Epithelial cell of esophagus (primary cell): ENCODE data around the gene ZNRD2.
"Not testable (repeated sequence)": the region's sequence is repeated elsewhere in the genome, so short reads cannot be mapped to it uniquely, and the experiment has no call there.

Source experiments
- DNase-seq: peaks from one replicate; pipeline ENCODE4 v3.0.0; 2010; ENCODE audit warnings: low read depth
- H3K4me3 ChIP-seq: 2 replicates; pipeline ENCODE4 v1.5.1; 2011; ENCODE audit warnings: mild to moderate bottlenecking, low read length, control low read depth
- TF ChIP-seq, protein P1 (sequence below): IDR thresholded peaks from 2 replicates; pipeline ENCODE4 v1.5.1; 2011; ENCODE audit warnings: low read depth, mild to moderate bottlenecking, low read length, control low read depth, inconsistent platforms; ENCODE audit not compliant: insufficient read depth; ENCODE audit errors: missing control alignments

Gene ZNRD2, protein sequence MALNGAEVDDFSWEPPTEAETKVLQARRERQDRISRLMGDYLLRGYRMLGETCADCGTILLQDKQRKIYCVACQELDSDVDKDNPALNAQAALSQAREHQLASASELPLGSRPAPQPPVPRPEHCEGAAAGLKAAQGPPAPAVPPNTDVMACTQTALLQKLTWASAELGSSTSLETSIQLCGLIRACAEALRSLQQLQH

DNA sequence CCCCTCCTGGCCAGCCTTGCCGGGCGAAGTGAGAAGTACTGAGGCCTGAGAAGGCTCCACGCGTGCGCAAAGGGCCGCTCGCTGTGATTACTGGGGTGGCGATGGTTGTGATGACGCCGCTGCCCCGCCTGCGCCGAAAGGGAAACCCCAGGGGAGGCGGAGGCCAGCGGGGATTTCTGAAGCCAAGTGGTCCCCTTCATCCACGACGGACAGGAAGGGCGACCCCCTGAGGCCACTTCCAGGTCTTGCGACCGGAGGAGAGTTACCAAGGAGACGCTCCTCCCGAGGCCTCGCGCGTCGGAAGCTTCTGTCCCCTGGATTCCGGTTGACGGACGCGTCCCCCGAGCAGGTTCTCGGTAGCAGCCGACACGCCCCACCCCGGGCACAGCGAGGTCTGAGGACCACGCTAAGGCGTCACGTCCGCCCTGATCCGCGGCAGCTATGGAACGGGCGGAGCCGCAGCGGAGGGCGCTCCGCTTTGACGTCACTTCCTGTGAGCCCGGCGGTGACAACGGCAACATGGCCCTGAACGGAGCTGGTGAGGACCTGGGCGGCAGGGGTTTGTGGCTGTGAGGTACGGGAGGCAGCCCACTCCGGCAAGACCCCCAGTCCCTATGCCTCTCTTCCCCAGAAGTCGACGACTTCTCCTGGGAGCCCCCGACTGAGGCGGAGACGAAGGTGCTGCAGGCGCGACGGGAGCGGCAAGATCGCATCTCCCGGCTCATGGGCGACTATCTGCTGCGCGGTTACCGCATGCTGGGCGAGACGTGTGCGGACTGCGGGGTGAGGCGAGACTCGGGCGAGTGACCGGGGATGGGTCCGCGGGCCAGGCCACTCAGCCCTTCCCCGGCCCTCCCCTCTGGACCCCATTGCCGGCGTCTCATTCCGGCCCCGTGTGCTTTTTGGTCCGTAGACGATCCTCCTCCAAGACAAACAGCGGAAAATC, at the start of gene ZNRD2:
TSS of gene ZNRD2 (plus strand) at position 505 of the 946 bp plus-strand sequence. CDS start at position 520, 15 bp downstream.
- TF ChIP-seq, protein P1, sequence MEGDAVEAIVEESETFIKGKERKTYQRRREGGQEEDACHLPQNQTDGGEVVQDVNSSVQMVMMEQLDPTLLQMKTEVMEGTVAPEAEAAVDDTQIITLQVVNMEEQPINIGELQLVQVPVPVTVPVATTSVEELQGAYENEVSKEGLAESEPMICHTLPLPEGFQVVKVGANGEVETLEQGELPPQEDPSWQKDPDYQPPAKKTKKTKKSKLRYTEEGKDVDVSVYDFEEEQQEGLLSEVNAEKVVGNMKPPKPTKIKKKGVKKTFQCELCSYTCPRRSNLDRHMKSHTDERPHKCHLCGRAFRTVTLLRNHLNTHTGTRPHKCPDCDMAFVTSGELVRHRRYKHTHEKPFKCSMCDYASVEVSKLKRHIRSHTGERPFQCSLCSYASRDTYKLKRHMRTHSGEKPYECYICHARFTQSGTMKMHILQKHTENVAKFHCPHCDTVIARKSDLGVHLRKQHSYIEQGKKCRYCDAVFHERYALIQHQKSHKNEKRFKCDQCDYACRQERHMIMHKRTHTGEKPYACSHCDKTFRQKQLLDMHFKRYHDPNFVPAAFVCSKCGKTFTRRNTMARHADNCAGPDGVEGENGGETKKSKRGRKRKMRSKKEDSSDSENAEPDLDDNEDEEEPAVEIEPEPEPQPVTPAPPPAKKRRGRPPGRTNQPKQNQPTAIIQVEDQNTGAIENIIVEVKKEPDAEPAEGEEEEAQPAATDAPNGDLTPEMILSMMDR = peak; percentile 17
- peak within 1 kb of the TSS; percentile 93 for H3K4me3 ChIP-seq
- DNase-seq = peak; percentile 99

DNA sequence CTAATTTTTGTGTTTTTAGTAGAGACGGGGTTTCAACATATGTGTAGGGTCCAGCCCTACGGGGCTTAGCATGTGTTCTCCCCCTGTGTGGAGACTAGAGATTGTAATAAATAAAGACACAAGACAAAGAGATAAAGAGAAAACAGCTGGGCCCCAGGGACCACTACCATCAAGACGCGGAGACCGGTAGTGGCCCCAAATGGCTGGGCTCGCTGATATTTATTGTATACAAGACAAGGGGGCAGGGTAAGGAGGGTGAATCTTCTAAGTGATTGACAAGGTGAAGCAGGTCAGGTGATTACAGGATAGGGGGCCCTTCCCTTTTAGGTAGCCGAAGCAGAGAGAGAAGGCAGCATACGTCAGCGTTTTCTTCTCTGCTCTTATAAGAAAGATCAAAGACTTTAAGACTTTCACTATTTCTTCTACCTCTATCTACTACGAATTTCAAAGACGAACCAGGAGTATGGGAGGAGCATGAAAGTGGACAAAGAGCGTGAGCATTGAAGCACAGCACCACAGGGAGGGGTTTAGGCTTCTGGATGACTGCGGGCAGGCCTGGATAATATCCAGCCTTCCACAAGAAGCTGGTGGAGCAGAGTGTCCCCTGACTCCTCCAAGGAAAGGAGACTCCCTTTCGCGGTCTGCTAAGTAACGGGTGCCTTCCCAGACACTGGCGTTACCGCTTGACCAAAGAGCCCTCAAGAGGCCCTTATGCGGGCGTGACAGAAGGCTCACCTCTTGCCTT, 48.3 kb upstream of the ZNRD2 start:
- not testable (repeated sequence) for DNase-seq, H3K4me3 ChIP-seq

DNA sequence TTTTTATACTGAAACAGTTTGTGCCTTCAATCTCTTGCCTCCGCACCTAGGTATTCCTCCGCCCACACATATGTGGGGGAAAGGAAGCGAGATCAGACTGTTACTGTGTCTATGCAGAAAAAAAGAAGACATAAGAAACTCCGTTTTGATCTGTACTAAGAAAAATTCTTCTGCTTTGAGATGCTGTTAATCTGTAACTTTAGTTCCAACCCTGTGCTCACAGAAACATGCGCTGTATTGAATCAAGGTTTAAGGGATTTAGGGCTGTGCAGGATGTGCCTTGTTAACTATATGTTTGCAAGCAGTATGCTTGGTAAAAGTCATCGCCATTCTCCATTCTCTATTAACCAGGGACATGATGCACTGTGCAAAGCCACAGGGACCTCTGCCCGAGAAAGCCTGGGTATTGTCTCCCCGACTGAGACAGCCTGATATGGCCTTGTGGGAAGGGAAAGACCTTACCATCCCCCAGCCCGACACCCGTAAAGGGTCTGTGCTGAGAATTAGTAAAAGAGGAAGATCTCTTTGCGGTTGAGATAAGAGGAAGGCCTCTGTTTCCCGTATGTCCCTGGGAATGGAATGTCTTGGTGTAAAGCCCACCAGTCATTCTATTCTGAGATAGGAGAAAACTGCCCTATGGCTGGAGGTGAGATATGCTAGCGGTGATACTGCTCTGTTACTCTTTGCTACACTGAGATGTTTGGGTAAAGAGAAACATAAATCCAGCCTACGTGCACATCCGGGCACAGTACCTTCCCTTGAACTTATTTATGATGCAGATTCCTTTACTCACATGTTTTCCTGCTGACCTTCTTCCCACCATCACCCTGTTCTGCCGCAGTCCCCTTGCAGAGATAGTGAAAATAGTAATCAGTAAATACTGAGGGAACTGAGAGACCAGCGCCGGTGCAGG, 47.3 kb upstream of the ZNRD2 start:
- DNase-seq, H3K4me3 ChIP-seq: not testable (repeated sequence)

DNA sequence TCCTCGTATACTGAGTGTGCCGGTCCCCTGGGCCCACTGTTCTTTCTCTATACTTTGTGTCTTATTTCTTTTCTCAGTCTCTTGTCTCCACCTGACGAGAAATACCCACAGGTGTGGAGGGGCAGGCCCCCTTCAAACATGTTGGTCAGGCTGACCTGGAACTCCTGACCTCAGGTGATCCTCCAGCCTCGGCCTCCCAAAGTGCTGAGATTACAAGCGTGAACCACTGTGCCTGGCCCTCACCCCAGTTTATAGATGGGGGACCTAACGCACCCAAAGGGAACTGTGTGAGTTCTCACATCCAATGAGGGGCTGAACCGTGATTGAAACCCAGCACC, 46.7 kb upstream of the ZNRD2 start:
- not testable (repeated sequence) for H3K4me3 ChIP-seq, DNase-seq

DNA sequence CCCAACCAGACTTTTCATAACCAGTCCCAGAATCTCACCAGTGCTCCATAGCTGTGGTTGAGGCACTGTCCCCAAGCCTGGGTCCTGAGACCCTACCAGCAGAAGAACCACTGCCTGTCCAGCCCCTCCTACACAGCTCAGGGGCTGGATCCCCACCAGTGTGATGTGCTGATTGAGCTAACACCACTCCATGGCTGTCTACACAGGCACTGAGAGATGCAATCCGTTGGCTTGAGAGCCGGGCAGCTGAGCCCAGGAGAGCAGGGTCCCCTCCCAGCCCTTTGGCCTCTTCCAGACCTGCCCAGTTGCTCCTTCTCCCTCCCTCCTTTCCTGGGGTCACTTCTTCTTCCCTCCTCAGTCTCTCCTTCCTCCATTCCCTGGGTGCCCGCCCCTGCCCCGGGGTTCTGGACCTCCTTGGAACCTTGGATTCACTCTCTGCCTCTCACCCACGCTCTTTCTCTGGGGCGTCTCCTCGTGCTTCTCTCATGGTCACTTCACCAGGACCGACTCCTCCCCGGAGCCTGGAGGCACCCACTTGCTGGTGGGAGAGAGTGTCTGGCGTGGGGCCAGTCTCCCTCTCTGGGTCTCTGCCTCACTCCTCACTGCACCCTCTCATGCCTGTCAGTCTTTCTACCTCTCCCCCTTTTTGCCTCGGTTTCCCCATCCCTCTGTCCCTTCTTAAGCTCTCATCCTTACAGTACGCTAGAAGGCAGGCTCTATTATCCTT, 46.1 kb upstream of the ZNRD2 start:
- TF ChIP-seq, protein P1 = no peak
- no peak overlapping the region for H3K4me3 ChIP-seq
- DNase-seq = no peak

DNA sequence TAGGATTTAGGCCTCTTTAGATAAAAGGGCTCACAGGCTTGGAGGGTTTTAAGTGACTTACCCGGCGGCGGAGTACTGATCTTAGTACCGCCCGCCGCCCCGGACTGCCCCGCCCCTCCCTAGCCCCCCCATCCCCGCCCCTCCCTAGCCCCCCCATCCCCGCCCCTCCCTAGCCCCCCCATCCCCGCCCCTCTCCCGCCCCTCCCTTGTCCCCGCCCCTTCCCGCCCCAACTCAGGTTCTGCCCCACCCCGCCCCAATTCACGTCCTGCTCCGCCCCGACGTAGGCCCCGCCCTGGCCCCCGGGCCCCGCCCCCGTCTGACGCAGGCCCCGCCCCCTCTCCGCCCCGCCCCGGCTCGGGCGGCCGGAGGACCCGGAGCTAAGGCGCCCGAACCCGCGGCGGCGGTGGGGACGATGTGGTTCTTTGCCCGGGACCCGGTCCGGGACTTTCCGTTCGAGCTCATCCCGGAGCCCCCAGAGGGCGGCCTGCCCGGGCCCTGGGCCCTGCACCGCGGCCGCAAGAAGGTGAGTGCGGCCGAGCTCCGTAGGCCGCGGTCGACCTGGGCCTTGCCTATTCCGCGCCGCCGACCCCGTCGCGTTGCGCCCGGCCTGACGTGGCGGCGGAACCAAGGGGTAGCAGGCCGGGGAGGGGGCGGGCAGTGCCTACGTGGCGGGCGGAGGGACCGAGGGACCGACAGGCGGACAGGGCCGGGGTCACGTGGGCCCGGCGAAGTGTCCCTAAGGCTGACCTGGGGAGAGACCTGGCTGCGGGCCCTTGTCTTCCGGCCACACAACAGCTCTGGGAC, 45.3 kb upstream of the ZNRD2 start, which contains the start of gene SCYL1:
TSS of gene SCYL1 (plus strand) at position 343 of the 805 bp plus-strand sequence. CDS start at position 414, 71 bp downstream.
- TF ChIP-seq, protein P1 = no peak
- DNase-seq = peak; percentile 79
- H3K4me3 ChIP-seq = peak within 1 kb of the TSS; percentile 77
